GM23248 (cell line): Measurements from ENCODE around the gene PLEKHG4.

Experiments
- EZH2 ChIP-seq: fragments of 200-600 bp; sonication (generic); IDR thresholded peaks from 2 replicates; pipeline ENCODE4 v1.6.1; 2018; ENCODE audit warnings: antibody characterized with exemption, mild to moderate bottlenecking; ENCODE audit not compliant: insufficient read depth, poor library complexity, severe bottlenecking
- EZH2phosphoT487 ChIP-seq: fragments of 200-600 bp; sonication (generic); IDR thresholded peaks from 2 replicates; pipeline ENCODE4 v1.6.1; 2018; ENCODE audit warnings: antibody characterized with exemption, moderate library complexity, mild to moderate bottlenecking, low read depth; ENCODE audit not compliant: insufficient read depth

GRCh38 chr16:67263201-67263600 lies 16.1 kb upstream of the PLEKHG4 start:
- TF ChIP-seq EZH2 (no peak), EZH2phosphoT487 (no peak)
